H9 (cell line): ENCODE measurements around the gene RHBDL1. TPM values are rescaled to one million over a fixed set of nuclear protein-coding genes. Genes with fewer than 3 reads are reported as not detected.

ENCODE experiments used
- DNase-seq: peaks from one replicate; pipeline ENCODE4 v3.0.0-alpha.2; 2017
- H2AFZ ChIP-seq: one replicate; pipeline ENCODE4 v1.6.1; 2013; ENCODE audit warnings: mild to moderate bottlenecking, low read length, control low read depth, moderate library complexity
- H2AK5ac ChIP-seq: 2 replicates; pipeline ENCODE4 v1.6.1; 2013; ENCODE audit warnings: low read length, control low read depth, mixed read lengths; ENCODE audit not compliant: insufficient read length
- H2BK120ac ChIP-seq: one replicate; pipeline ENCODE4 v1.6.1; 2013; ENCODE audit warnings: low read depth, mild to moderate bottlenecking, low read length, control low read depth, inconsistent platforms; ENCODE audit not compliant: poor library complexity, severe bottlenecking
- H2BK12ac ChIP-seq: 2 replicates; pipeline ENCODE4 v1.6.1; 2013; ENCODE audit warnings: low read length, control low read depth, mixed read lengths, low read depth; ENCODE audit not compliant: insufficient read length
- H2BK15ac ChIP-seq: 2 replicates; pipeline ENCODE4 v1.6.1; 2013; ENCODE audit warnings: low read depth, low read length, control low read depth
- H2BK20ac ChIP-seq: one replicate; pipeline ENCODE4 v1.6.1; 2013; ENCODE audit warnings: low read depth, mild to moderate bottlenecking, low read length, control low read depth, inconsistent platforms; ENCODE audit not compliant: poor library complexity, severe bottlenecking
- H2BK5ac ChIP-seq: 2 replicates; pipeline ENCODE4 v1.6.1; 2013; ENCODE audit warnings: low read length, control low read depth, mixed read lengths; ENCODE audit not compliant: insufficient read length
- H3K14ac ChIP-seq: 2 replicates; pipeline ENCODE4 v1.6.1; 2013; ENCODE audit warnings: low read length, control low read depth; ENCODE audit not compliant: insufficient read depth
- H3K18ac ChIP-seq: 2 replicates; pipeline ENCODE4 v1.6.1; 2013; ENCODE audit warnings: low read depth, mild to moderate bottlenecking, mixed read lengths, low read length, control low read depth; ENCODE audit not compliant: insufficient read length
- H3K23ac ChIP-seq: 2 replicates; pipeline ENCODE4 v1.6.1; 2013; ENCODE audit warnings: low read length, control low read depth, mixed read lengths, low read depth; ENCODE audit not compliant: insufficient read length
- H3K23me2 ChIP-seq: 2 replicates; pipeline ENCODE4 v1.6.1; 2013; ENCODE audit warnings: low read depth, mild to moderate bottlenecking, mixed read lengths, low read length, control low read depth; ENCODE audit not compliant: insufficient read length, poor library complexity, severe bottlenecking
- H3K27ac ChIP-seq: 2 replicates; pipeline ENCODE4 v1.5.1; 2013; ENCODE audit warnings: low read length, control low read depth, mixed read lengths, low read depth; ENCODE audit not compliant: insufficient read length
- H3K27me3 ChIP-seq: 2 replicates; pipeline ENCODE4 v1.6.1; 2013; ENCODE audit warnings: low read length, control low read depth, inconsistent platforms; ENCODE audit not compliant: insufficient read depth
- H3K4ac ChIP-seq: 2 replicates; pipeline ENCODE4 v1.6.1; 2013; ENCODE audit warnings: low read depth, mild to moderate bottlenecking, control low read depth, inconsistent platforms, low read length, moderate library complexity
- H3K4me1 ChIP-seq: 2 replicates; pipeline ENCODE4 v1.6.1; 2013; ENCODE audit warnings: low read length, control low read depth, inconsistent platforms; ENCODE audit not compliant: insufficient read depth
- H3K4me2 ChIP-seq: 2 replicates; pipeline ENCODE4 v1.6.1; 2013; ENCODE audit warnings: low read length, control low read depth, mixed read lengths; ENCODE audit not compliant: insufficient read length, insufficient read depth
- H3K56ac ChIP-seq: 2 replicates; pipeline ENCODE4 v1.6.1; 2013; ENCODE audit warnings: low read depth, mild to moderate bottlenecking, mixed read lengths, low read length, control low read depth; ENCODE audit not compliant: insufficient read length
- H3K79me1 ChIP-seq: 2 replicates; pipeline ENCODE4 v1.6.1; 2013; ENCODE audit warnings: low read depth, mild to moderate bottlenecking, moderate library complexity, low read length, control low read depth, inconsistent platforms; ENCODE audit not compliant: insufficient read depth, poor library complexity, severe bottlenecking
- H3K79me2 ChIP-seq: 2 replicates; pipeline ENCODE4 v1.6.1; 2013; ENCODE audit warnings: low read length, control low read depth, inconsistent platforms; ENCODE audit not compliant: insufficient read depth
- H3K9ac ChIP-seq: 2 replicates; pipeline ENCODE4 v1.6.1; 2013; ENCODE audit warnings: low read length, control low read depth, mixed read lengths; ENCODE audit not compliant: insufficient read length; ENCODE audit errors: extremely low read depth
- H3K9me3 ChIP-seq: one replicate; pipeline ENCODE4 v1.6.1; 2013; ENCODE audit warnings: low read depth, low read length, inconsistent platforms; ENCODE audit not compliant: control insufficient read depth
- H3T11ph ChIP-seq: one replicate; pipeline ENCODE4 v1.6.1; 2013; ENCODE audit warnings: mild to moderate bottlenecking, low read length, control low read depth, inconsistent platforms
- H4K20me1 ChIP-seq: one replicate; pipeline ENCODE4 v1.6.1; 2013; ENCODE audit not compliant: control insufficient read depth, insufficient read length, insufficient read depth
- H4K5ac ChIP-seq: 2 replicates; pipeline ENCODE4 v1.6.1; 2013; ENCODE audit warnings: low read depth, mild to moderate bottlenecking, mixed read lengths, low read length, control low read depth; ENCODE audit not compliant: insufficient read length
- H4K8ac ChIP-seq: replicated peaks from 2 replicates; pipeline ENCODE4 v1.6.1; 2013; ENCODE audit warnings: low read length, control low read depth, mixed read lengths, low read depth; ENCODE audit not compliant: insufficient read length
- H4K91ac ChIP-seq: 2 replicates; pipeline ENCODE4 v1.6.1; 2013; ENCODE audit warnings: low read depth, mild to moderate bottlenecking, moderate library complexity, mixed read lengths, low read length, control low read depth; ENCODE audit not compliant: insufficient read length
- H3K27ac Mint-ChIP-seq, 3 experiments: 2 replicates in 2 of 3; 3 replicates in 1 of 3; pipeline ENCODE4 v1.8.0; 2020 to 2021; ENCODE audit warnings: mixed read lengths in 3 of 3, mild to moderate bottlenecking in 1 of 3, moderate library complexity in 1 of 3
- H3K27me3 Mint-ChIP-seq: 2 replicates; pipeline ENCODE4 v1.8.0; 2021; ENCODE audit warnings: low read depth, mild to moderate bottlenecking, moderate library complexity, mixed read lengths
- H3K36me3 Mint-ChIP-seq, 3 experiments: 2 replicates in 2 of 3; 3 replicates in 1 of 3; pipeline ENCODE4 v1.8.0; 2020 to 2021; ENCODE audit warnings: low read depth in 3 of 3, mixed read lengths in 3 of 3; ENCODE audit not compliant: insufficient read depth in 1 of 3
- H3K4me1 Mint-ChIP-seq, 2 experiments: 2 replicates each; pipeline ENCODE4 v1.8.0; 2020; ENCODE audit warnings: mixed read lengths in 2 of 2
- H3K4me3 Mint-ChIP-seq, 2 experiments: 2 replicates in 1 of 2; 3 replicates in 1 of 2; pipeline ENCODE4 v1.8.0; 2020 to 2021; ENCODE audit warnings: mild to moderate bottlenecking in 2 of 2, mixed read lengths in 2 of 2, moderate library complexity in 1 of 2
- H3K9me3 Mint-ChIP-seq, 2 experiments: 2 replicates in 1 of 2; 3 replicates in 1 of 2; pipeline ENCODE4 v1.8.0; 2020; ENCODE audit warnings: mild to moderate bottlenecking in 2 of 2, mixed read lengths in 2 of 2, moderate library complexity in 1 of 2
- CTCF ChIP-seq: fragments of 200-600 bp; sonication (generic); conservative IDR thresholded peaks from 3 replicates; pipeline ENCODE4 v1.8.0; 2021; ENCODE audit warnings: antibody characterized with exemption, mild to moderate bottlenecking
- WGBS: extraction: QIAGEN DNeasy Blood & Tissue Kit; methylation state at CpG from one replicate; pipeline ENCODE4 v1.1.7; 2013; ENCODE audit warnings: missing lambda C conversion rate, low lambda C conversion rate, mixed read lengths; ENCODE audit not compliant: insufficient read length; ENCODE audit errors: extremely low coverage; 5-methylcytosine and 5-hydroxymethylcytosine counted together
- total RNA-seq: library from RNA; stranded (reverse); gene quantifications from 2 replicates; pipeline ENCODE4 v1.2.1, GENCODE V29; 2021

The RHBDL1 gene
- total RNA-seq, 1 experiment from 2014 or later, result 7.6 TPM

GRCh38 chr16:703406-703805 lies 27.9 kb downstream of the RHBDL1 start:
- no peak overlapping the region for H3K14ac ChIP-seq
- H2AK5ac ChIP-seq, result no peak overlapping the region
- H2BK20ac ChIP-seq, result no peak overlapping the region
- no CpG with 5 or more reads among the region's 12 CpGs for WGBS
- Mint-ChIP-seq H3K4me1 (peaks cover 0 to 7% of the 10 kb centered on the region in 2 experiments; a peak in 1 of 4 replicates), H3K9me3 (no peaks in the 10 kb centered on the region; a peak in 1 of 5 replicates), H3K27me3 (peaks cover 88% of the 10 kb centered on the region), H3K27ac (no peak overlapping the region), H3K36me3 (peaks cover 0 to 3% (median 0%) of the 10 kb centered on the region in 3 experiments; a peak in 2 of 7 replicates), H3K4me3 (no peak overlapping the region)
- no peak overlapping the region for H3K56ac ChIP-seq
- peaks cover 57% of the 10 kb centered on the region for H3K27me3 ChIP-seq
- no peaks in the 10 kb centered on the region for H3K9me3 ChIP-seq
- no peak overlapping the region for H2AFZ ChIP-seq
- no peaks in the 10 kb centered on the region for H3K79me1 ChIP-seq
- H4K20me1 ChIP-seq, result no peaks in the 10 kb centered on the region
- no peak overlapping the region for H3T11ph ChIP-seq
- H2BK15ac ChIP-seq, result no peak overlapping the region
- no peak overlapping the region for H3K9ac ChIP-seq
- no peak overlapping the region for H4K91ac ChIP-seq
- peaks cover 4% of the 10 kb centered on the region for H3K23me2 ChIP-seq
- no peak overlapping the region for H3K18ac ChIP-seq
- H3K4ac ChIP-seq, result no peak overlapping the region
- no peak overlapping the region for H2BK12ac ChIP-seq
- H3K79me2 ChIP-seq, result no peaks in the 10 kb centered on the region
- no peak overlapping the region for H2BK120ac ChIP-seq
- no peak overlapping the region for H2BK5ac ChIP-seq
- no peak for DNase-seq
- H3K4me1 ChIP-seq, result no peaks in the 10 kb centered on the region
- H3K23ac ChIP-seq, result no peak overlapping the region
- TF ChIP-seq CTCF, result no peak
- H4K8ac ChIP-seq, result no peak overlapping the region
- H3K4me2 ChIP-seq, result no peak overlapping the region
- H4K5ac ChIP-seq, result no peak overlapping the region
- no peak overlapping the region for H3K27ac ChIP-seq
